ENCODE measurements around the gene ABHD17C. TPM values are rescaled to one million over a fixed set of nuclear protein-coding genes. Genes with fewer than 3 reads are reported as not detected.

ABHD17C gene
- total and polyA plus RNA-seq, 3 donors from 2014 or later, result 8.0 to 16.3 (median 10.0) TPM

- Histone ChIP-seq H3K36me3 (ENCODE audit: low read depth, missing control alignments) (no peaks in the 10 kb centered on the region), H3K4me1 (no peaks in the 10 kb centered on the region), H3K27me3 (no peaks in the 10 kb centered on the region), H3K9me3 (no peaks in the 10 kb centered on the region), H3K4me3 (no peak overlapping the region), H3K27ac (no peak overlapping the region)
- TF ChIP-seq CTCF (IDR thresholded peaks at IDR 0.05), result no peak
- no peak for TF ChIP-seq POLR2A (IDR thresholded peaks at IDR 0.05)
- 78 to 96% methylated on average over 3 of the region's 3 CpGs for WGBS, 2 donors
- DNase-seq, result no peak
- intact Hi-C loops (cut with DNase I; ENCODE audit: low total_unique reads), result loop anchor here (10.0 kb wide), 1 partner anchor 167 kb away; no protein-coding TSS in a partner anchor
Observed at GRCh38 chr15:80787316-80787715, 92.2 kb downstream of the ABHD17C start.

GRCh38 chr15:80788536-80788935 lies 93.4 kb downstream of the ABHD17C start:
- Histone ChIP-seq H3K36me3 (ENCODE audit: low read depth, missing control alignments) (no peaks in the 10 kb centered on the region), H3K27me3 (no peaks in the 10 kb centered on the region), H3K4me3 (no peak overlapping the region), H3K9me3 (no peaks in the 10 kb centered on the region), H3K27ac (no peak overlapping the region), H3K4me1 (no peaks in the 10 kb centered on the region)
- WGBS, 2 donors, result 83 to 86% methylated on average over 6 of the region's 6 CpGs
- TF ChIP-seq POLR2A (IDR thresholded peaks at IDR 0.05) (no peak), CTCF (IDR thresholded peaks at IDR 0.05) (no peak)
- no peak for DNase-seq
- intact Hi-C loops (cut with DNase I; ENCODE audit: low total_unique reads), result loop anchor here (10.0 kb wide), 1 partner anchor 166 kb away; no protein-coding TSS in a partner anchor

- Histone ChIP-seq H3K27me3 (no peaks in the 10 kb centered on the region), H3K27ac (no peak overlapping the region), H3K36me3 (ENCODE audit: low read depth, missing control alignments) (no peaks in the 10 kb centered on the region), H3K9me3 (no peaks in the 10 kb centered on the region), H3K4me3 (no peak overlapping the region), H3K4me1 (no peaks in the 10 kb centered on the region)
- DNase-seq, result no peak
- WGBS, 2 donors, result 68 to 81% methylated on average over 5 of the region's 5 CpGs
- TF ChIP-seq POLR2A (IDR thresholded peaks at IDR 0.05), result no peak
- TF ChIP-seq CTCF (IDR thresholded peaks at IDR 0.05), result no peak
- intact Hi-C loops (cut with DNase I; ENCODE audit: low total_unique reads), result loop anchor here (10.0 kb wide), 1 partner anchor 166 kb away; no protein-coding TSS in a partner anchor
Observed at GRCh38 chr15:80789296-80789695, 94.2 kb downstream of the ABHD17C start.

- H3K4me1 ChIP-seq, result no peaks in the 10 kb centered on the region
- no peaks in the 10 kb centered on the region for H3K9me3 ChIP-seq
- H3K27me3 ChIP-seq, result no peaks in the 10 kb centered on the region
- H3K36me3 ChIP-seq (ENCODE audit: low read depth, missing control alignments), result no peaks in the 10 kb centered on the region
- DNase-seq, result no peak
- 83 to 88% methylated on average over 4 of the region's 4 CpGs for WGBS, 2 donors
- TF ChIP-seq POLR2A (IDR thresholded peaks at IDR 0.05) (no peak), CTCF (IDR thresholded peaks at IDR 0.05) (no peak)
- intact Hi-C loops (cut with DNase I; ENCODE audit: low total_unique reads), result loop anchor here (10.0 kb wide), 1 partner anchor 165 kb away; no protein-coding TSS in a partner anchor
- H3K4me3 ChIP-seq, result no peak overlapping the region
- no peak overlapping the region for H3K27ac ChIP-seq
Observed at GRCh38 chr15:80789796-80790195, 94.7 kb downstream of the ABHD17C start.

- intact Hi-C loops (cut with DNase I; ENCODE audit: low total_unique reads), result no loop called here
- Histone ChIP-seq H3K36me3 (ENCODE audit: low read depth, missing control alignments) (no peaks in the 10 kb centered on the region), H3K9me3 (no peaks in the 10 kb centered on the region), H3K4me3 (no peak overlapping the region), H3K27ac (no peak overlapping the region), H3K27me3 (no peaks in the 10 kb centered on the region), H3K4me1 (no peaks in the 10 kb centered on the region)
- TF ChIP-seq POLR2A (IDR thresholded peaks at IDR 0.05) (no peak), CTCF (IDR thresholded peaks at IDR 0.05) (no peak)
- no peak for DNase-seq
- WGBS, 2 donors, result 99 to 100% methylated on average over 5 of the region's 5 CpGs
Observed at GRCh38 chr15:80790236-80790635, 95.1 kb downstream of the ABHD17C start.

Measured in testis (tissue), 3 donors.